Superior temporal gyrus (tissue), 1 donor: Measurements from ENCODE around the gene SEMA7A.

Experiments used
- DNase-seq: peaks from one replicate; pipeline ENCODE4 v3.0.0-alpha.2; 2016; ENCODE audit errors: extremely low spot score

The SEMA7A gene

GRCh38 chr15:74451861-74452835, 18.4 kb upstream of the SEMA7A start:
- peak; percentile 71 for DNase-seq

DNA sequence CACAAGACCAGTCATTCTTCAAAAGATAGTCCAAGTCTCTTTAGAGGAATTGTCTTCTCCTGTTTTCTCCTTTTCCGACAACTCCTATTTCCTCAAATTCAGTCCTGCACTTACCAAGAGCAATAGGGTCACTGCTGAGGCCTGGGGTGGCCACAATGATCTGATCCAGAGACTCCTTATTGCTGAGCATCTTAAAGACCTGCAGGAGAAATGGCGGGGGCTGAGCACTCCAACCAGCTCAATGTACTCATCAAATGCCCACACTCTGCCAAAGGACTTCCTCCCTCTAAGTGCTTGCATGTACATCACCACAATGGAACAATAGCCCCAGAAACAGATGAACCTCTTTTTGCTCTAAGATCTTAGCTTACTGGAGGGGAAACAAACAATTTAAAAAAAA, 17.6 kb upstream of the SEMA7A start:
- peak; percentile 44 for DNase-seq

GRCh38 chr15:74449643-74450205, 16.0 kb upstream of the SEMA7A start:
- DNase-seq: peak; percentile 74

DNA sequence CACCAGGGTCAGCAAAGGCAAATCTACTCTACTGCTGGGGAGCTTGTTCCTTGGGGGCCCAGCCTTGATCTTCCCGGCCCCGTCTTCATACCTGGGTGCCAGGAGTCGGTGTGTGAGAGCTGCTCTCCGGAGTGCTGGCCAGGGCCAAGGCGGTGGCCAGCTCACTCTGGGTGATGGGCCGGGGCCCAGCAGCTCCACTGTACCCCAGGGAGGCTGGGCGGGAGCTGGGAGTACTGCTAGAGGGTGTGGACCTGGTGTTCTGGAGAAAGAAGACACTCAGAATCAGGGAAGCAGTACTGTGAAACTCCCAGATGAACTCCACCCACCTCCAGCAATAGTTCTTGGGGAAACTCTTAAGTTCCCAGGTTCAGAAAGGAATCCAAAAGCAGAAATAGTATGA, 15.3 kb upstream of the SEMA7A start:
- no peak for DNase-seq

DNA sequence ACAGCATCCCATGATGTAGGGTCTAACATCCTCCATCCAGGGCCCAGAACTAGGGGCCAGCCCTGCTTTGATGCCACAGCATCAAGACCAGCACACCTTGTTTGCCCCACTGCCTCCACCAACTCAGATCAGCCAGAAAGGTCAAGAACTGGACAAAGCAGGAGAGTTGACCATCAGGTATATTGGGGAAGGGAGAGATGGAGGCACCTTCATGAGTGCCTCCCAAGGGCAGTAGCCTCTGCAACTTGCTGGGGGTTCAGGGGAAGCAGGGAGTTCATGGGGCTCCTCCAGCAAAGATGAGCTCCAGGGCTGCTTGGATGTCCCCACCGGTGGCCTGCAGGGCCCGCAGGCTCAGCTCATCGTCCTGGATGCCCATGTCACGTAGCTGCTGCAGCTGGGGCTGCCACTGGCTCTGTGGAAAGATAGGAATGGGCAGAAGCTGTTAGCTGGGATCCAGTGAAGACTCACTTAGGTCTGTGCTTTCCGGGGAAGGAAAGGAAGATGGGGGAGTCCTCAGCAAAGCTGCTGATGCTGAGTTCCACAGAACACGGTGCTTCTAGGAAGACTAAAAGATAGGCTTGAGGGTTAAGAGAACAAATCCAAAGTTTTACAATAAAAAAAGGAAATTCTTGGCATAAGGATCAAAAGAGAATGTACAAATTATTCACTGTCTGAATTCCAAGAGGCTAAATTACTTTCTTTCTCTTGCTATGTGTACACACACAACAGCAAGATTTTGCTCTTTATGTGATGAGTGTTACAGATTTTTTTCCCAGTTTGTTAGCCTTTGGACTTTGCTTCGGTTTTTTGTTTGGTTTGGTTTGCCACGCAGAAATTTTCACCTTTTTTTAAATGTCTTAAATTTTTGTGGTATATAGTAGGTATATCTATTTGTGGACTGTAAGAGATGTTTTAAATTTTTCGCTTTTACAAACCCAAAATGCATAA, 12.3 kb upstream of the SEMA7A start:
- DNase-seq: peak; percentile 11

DNA sequence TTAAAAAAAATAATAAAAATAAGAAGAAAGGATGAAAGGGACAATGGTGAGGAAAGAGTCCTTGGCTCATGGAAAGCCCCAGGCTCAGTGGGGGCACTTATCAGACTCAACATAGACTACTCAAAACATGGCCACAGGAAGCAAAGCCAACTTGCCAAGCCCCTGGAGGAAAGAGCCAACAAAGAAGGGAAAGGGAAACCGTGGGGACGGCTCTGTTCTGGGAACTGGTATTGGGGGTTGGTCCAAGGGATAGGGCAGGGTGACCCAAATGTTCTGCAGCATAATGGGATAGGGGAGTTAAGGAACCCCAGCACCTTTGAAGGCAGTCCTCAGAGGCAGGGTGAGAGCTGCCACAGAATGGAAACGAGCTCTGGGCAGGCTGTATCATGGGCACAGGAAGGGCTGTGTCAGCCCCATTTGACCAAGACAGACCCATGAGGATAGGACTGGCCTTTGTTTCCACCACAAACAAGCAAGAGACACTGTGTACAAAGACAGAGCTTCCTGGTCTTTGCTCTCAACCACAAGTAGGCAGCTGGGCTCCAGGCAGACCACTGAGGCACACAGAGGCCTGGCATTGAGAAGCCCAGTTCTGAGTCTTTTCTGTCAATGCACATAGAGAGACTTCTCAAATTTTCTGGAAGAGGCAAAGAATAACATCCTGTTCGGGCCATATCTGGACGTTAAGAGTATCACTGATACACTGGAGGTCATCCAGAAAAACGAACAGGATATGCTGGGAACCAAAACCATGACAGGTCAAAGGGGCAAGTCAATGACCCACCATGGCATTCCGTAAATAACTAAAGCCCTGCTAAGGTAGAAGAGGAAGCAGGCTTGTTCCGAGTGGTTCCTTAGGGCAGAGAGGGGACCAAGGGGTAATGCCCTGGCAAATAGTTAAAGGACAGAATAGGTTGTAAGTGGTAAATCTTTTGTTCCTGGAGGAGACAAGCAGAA, 10.6 kb upstream of the SEMA7A start:
- DNase-seq: peak; percentile 55

GRCh38 chr15:74443100-74443909, 9.5 kb upstream of the SEMA7A start:
- DNase-seq: peak; percentile 40

DNA sequence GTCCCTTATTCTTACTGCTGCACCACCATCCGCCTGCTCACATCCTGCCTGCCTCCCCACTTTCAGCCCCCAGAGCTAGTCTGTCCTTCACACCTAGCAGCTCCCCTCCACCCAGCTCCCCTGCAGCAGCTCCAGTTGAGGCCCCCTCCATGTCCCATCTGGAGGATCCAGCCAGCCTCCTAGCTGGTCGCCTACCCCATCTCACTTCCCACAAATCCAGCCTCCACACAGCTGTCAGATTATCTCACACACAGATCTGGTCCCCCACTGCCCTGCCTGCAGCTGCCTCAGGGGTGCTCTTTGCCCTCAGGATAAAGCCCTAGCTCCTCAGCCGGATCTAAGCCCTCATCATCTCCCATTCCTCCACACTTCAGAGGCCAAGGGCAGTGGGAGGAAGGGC, 8.8 kb upstream of the SEMA7A start:
- DNase-seq: no peak

DNA sequence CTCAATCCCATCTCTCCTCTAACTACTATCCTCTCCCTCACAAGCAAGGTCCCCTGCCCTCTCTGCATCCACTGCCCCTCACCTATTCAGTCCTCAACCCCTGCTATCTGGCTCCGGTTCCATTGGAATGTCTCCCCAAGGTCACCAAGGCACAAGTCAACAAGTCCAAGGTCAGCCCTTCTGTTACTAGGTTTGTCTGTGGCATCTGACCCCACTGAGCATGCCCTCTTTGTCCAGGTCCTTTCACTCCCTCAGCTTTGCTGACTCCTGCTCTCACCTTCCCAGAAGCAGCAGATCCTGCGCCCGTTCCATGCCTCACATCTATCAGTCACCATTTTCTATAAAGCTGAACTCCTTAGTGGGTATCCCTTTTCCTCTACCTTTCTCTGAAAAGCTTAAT, 8.3 kb upstream of the SEMA7A start:
- peak; percentile 20 for DNase-seq

DNA sequence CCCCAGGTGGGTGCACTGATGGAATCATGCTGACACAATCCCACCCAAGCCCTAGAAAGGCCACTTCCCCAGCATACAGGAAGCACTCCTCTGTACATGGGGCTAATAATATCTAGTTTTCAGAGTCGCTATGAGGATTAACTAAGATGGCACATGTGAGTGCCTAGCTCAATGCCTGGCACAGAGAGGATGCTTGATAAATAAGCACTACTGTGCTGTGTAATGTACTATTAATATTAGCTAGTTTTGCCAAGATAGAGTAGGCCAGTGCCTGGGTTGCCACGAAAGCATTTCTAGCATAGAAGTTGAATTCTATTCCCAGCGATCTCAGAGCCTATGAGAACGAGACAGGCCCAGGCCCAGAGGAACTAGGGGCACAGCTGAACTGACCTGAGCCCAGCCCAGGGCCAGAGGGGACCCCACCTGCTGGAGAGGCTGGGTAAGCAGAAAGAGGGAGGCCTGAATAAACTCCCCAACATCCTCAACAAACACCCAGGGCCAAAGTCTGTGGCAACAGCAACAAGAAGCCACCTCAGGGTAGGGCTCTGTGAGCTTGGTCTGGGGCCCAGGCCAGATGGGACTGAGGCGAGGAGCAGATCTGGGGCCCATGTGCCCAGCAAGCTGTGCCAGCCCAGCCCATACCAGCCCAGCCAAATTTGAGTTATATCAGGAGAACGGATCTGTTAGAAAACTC, 7.6 kb upstream of the SEMA7A start:
- DNase-seq: no peak

- peak; percentile 96 for DNase-seq
These were observed 5.1 kb upstream of the SEMA7A start for GRCh38 chr15:74438721-74439316.

DNA sequence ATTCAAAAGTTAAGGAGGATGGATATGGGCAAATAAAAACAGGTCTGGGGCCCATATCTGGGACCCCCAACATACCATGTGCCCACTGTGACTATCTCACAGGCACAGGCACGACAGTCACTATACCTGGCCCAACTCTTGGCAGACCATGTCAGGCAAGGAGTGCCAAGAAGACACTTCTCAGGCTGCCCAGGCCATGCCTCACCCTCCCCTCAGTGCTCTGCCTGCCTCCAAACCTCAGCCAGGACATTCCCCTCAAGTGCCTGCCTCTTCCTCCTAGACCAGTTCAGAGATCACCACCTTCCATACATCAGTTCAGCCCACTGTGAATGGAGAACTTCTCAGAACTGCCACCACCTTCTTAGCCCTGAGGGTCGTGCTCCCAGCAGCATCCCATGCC, 4.4 kb upstream of the SEMA7A start:
- DNase-seq: no peak

DNA sequence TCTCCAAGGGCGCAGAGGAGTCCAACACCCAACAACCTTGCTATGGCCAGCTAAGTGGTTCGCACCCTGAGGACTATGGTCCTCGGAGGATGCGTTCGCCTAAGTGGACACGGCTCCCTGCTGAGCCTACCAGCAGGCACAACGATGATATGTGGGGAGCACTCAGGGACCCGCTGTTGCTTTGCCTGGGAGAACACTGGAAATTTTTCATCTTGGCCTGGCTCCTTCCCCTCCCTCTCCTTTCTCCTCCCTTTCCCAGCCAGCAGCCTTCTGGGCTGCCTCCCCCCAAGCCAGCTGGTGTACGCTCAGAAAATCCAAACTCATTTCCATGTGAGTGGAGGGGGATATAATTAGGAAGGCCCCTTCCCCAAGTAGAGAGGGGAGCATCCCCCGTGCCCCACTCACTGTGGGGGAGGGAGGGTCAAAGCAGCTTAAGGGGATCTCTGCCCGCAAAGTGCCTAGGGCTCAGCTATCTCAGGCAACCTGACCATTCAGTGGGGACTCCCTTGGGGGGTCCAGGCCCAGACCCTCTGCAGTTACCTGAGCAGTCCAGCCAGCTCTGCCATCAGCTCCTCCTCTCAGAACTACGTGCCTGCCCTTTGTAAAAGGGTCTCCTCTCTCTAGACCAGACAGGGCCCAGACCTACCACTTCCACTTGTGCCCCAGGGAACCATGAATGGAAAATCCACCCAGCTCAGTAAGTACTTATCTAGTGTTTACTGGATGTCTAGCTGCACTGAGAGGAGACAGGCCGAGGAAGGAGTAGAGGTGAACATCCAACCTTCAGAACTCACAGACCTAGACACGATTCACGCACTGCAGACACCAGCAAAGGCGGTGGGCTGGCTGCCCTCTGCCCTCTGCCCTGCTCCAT, 742 bp upstream of the SEMA7A start:
- DNase-seq: no peak

DNA sequence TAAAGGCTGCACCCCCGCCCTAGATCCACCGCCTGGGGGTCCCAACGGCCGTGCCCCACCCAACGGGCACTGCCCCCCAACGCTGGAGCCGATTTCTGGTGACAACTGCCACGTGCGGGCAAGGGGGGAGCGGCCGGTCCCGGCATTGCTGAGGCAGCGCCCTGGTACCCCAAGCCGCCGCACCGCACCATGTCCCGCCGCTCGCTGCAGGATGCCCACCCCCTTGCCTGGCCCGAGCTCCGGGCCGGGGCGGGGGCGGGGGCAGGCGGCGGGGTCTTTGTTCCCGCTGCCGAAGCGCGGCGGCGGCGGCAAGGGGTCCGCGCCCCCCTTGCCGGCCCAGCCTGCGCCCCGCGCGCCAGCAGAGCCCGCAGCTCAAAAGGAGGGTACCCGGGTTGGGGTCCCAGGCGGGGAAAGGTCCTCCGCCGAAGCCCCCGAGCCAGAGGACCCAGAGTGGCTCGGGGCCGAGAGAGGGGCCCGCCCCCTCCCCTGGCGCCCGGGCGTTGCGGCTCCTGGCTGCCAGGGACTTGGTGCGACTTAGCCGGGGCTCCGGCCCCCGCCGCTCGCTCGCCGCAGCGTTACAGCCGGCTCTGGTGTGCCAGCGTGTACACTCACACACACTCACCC, 678 bp downstream of the SEMA7A start:
- DNase-seq: no peak

- no peak for DNase-seq
These were observed 1.3 kb downstream of the SEMA7A start for GRCh38 chr15:74432271-74432967.

DNA sequence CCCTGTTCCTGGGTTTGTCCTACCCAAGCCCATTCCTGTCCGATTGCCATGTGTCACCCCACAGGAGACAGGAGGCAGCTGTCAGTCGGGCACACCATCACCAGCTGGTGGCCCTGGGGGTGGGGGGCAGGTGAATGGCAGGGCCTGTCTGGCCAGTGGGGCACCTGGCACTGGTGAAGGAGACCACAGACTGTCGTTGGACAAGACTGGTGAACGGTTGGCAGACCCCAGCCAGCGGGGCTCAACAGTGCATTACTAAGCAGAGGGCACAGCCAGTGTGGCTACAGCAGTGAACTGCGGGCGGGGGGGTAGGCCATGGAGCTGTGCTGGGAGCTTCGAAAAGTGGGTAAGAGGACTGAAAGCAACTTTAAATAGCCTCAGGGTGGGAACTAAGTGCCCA, 2.1 kb downstream of the SEMA7A start:
- DNase-seq: peak; percentile 21

GRCh38 chr15:74431116-74431515, 2.6 kb downstream of the SEMA7A start:
- DNase-seq: no peak
